SU-DHL-6 (cell line): ENCODE data around the gene LZIC.
"Not testable (repeated sequence)": the region's sequence is repeated elsewhere in the genome, so short reads cannot be mapped to it uniquely, and the experiment has no call there.

Experiments used
- H2AFZ ChIP-seq: fragments of 200-600 bp; sonication (generic); 2 replicates; pipeline ENCODE4 v1.6.1; 2014; ENCODE audit warnings: low read depth, mild to moderate bottlenecking, moderate library complexity, mixed read lengths, antibody characterized with exemption, low read length; ENCODE audit not compliant: severe bottlenecking
- H3F3A ChIP-seq: fragments of 200-600 bp; shearing (Covaris generic); 2 replicates; pipeline ENCODE4 v1.6.0; 2016; ENCODE audit warnings: antibody characterized with exemption, mild to moderate bottlenecking; ENCODE audit not compliant: insufficient read depth
- H3K27ac ChIP-seq: fragments of 200-600 bp; sonication (generic); 2 replicates; pipeline ENCODE4 v1.5.1; 2016; ENCODE audit warnings: low read depth, mild to moderate bottlenecking, low read length, moderate library complexity, mixed read lengths
- H3K27me3 ChIP-seq: fragments of 200-600 bp; sonication (generic), shearing (Covaris generic); 2 replicates; pipeline ENCODE4 v1.6.0; 2014; ENCODE audit warnings: mild to moderate bottlenecking, low read length
- H3K36me3 ChIP-seq: fragments of 200-600 bp; sonication (generic); 2 replicates; pipeline ENCODE4 v1.6.1; 2014; ENCODE audit warnings: mild to moderate bottlenecking, low read length, mixed read lengths
- H3K4me2 ChIP-seq: fragments of 300-600, 200-600 bp; shearing (Covaris generic), sonication (generic); 2 replicates; pipeline ENCODE4 v1.6.0; 2014; ENCODE audit warnings: low read length, low read depth, mild to moderate bottlenecking; ENCODE audit not compliant: poor library complexity, severe bottlenecking
- H3K4me3 ChIP-seq: fragments of 200-600 bp; sonication (generic); 2 replicates; pipeline ENCODE4 v1.5.1; 2014; ENCODE audit warnings: antibody characterized with exemption, low read length, mild to moderate bottlenecking, mixed read lengths; ENCODE audit not compliant: insufficient read depth, poor library complexity, severe bottlenecking
- H3K79me2 ChIP-seq: fragments of 200-600 bp; sonication (generic); 2 replicates; pipeline ENCODE4 v1.6.1; 2014; ENCODE audit warnings: mild to moderate bottlenecking, low read length, moderate library complexity; ENCODE audit not compliant: insufficient read depth
- H3K9ac ChIP-seq: fragments of 200-600 bp; sonication (generic); 2 replicates; pipeline ENCODE4 v1.7.0; 2014; ENCODE audit warnings: mild to moderate bottlenecking, low read length
- H3K9me2 ChIP-seq: fragments of 200-600 bp; sonication (generic); replicated peaks from 2 replicates; pipeline ENCODE4 v1.6.1; 2014; ENCODE audit warnings: low read length; ENCODE audit not compliant: insufficient read depth
- H3K9me3 ChIP-seq: fragments of 200-600 bp; sonication (generic); 2 replicates; pipeline ENCODE4 v1.6.1; 2014; ENCODE audit warnings: low read length, mixed read lengths; ENCODE audit not compliant: insufficient read depth
- H4K20me1 ChIP-seq: fragments of 200-600 bp; sonication (generic); 2 replicates; pipeline ENCODE4 v1.6.1; 2014; ENCODE audit warnings: low read depth, mild to moderate bottlenecking, antibody characterized with exemption, low read length, moderate library complexity, mixed read lengths
- EZH2phosphoT487 ChIP-seq: fragments of 200-600 bp; sonication (generic), shearing (Covaris generic); conservative IDR thresholded peaks from 2 replicates; pipeline ENCODE4 v1.6.1; 2018; ENCODE audit warnings: mild to moderate bottlenecking, antibody characterized with exemption, low read length, moderate library complexity, mixed read lengths
- TF ChIP-seq, protein P1 (sequence below): fragments of 200-600 bp; sonication (generic); IDR thresholded peaks from one replicate; pipeline ENCODE4 v1.5.1; 2017; ENCODE audit warnings: antibody characterized with exemption, mild to moderate bottlenecking, low read length, moderate library complexity; ENCODE audit not compliant: insufficient read depth, poor library complexity, severe bottlenecking

LZIC gene

DNA sequence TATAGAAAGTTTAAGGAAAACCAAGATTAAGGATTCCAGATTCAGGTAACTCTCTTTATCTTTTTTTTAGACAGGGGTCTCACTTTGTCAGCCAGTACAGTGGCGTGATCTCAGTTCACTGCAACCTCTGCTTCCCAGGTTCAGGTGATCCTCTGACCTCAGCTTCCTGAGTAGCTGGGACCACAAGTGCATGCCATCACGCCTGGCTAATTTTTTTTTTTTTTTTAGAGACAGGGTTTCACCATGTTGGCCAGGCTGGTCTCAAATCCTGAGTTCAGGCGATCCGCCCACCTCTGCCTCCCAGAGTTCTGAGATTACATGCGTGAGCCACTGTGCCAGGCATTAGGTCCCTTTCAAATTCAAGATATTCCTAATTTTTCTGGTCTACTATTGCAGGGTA is 15.9 kb downstream of the LZIC start:
- H3K27me3 ChIP-seq: no peaks in the 10 kb centered on the region
- H3K9ac ChIP-seq: no peak overlapping the region
- H2AFZ ChIP-seq: no peak overlapping the region
- no peaks in the 10 kb centered on the region for H3K79me2 ChIP-seq
- H3F3A ChIP-seq: no peaks in the 10 kb centered on the region; the same call in 1 of the 2 replicates
- H3K36me3 ChIP-seq: 0 out of 2 replicates have a peak, but pooled peaks cover 3% of the 10 kb centered on the region
- H3K4me3 ChIP-seq: no peak overlapping the region
- no peaks in the 10 kb centered on the region for H3K9me3 ChIP-seq
- H3K4me2 ChIP-seq: no peak overlapping the region
- TF ChIP-seq, protein P1, sequence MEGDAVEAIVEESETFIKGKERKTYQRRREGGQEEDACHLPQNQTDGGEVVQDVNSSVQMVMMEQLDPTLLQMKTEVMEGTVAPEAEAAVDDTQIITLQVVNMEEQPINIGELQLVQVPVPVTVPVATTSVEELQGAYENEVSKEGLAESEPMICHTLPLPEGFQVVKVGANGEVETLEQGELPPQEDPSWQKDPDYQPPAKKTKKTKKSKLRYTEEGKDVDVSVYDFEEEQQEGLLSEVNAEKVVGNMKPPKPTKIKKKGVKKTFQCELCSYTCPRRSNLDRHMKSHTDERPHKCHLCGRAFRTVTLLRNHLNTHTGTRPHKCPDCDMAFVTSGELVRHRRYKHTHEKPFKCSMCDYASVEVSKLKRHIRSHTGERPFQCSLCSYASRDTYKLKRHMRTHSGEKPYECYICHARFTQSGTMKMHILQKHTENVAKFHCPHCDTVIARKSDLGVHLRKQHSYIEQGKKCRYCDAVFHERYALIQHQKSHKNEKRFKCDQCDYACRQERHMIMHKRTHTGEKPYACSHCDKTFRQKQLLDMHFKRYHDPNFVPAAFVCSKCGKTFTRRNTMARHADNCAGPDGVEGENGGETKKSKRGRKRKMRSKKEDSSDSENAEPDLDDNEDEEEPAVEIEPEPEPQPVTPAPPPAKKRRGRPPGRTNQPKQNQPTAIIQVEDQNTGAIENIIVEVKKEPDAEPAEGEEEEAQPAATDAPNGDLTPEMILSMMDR: no peak
- TF ChIP-seq EZH2phosphoT487: no peak
- no peaks in the 10 kb centered on the region for H3K9me2 ChIP-seq
- H4K20me1 ChIP-seq: no peaks in the 10 kb centered on the region
- no peak overlapping the region for H3K27ac ChIP-seq

DNA sequence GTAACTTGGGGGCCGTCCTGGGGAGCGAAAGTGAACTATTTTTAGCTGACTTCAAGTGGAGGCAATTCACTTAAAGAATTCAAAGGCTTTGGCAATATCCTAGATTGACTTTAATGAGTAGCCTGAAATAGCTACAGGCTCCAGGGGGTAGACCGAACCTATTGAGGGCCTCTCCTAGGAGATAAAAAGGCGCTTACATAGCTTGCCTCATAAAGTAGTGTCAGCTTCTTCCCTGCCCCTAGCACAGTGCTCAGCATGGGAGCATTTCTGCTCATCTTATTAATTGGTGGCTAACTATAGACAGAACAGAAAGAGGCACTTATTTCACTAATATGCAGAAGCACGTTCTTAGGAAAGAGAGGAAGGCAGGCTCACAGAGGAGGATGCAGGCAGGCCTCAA is 20.8 kb downstream of the LZIC start:
- Histone ChIP-seq H3K27me3 (no peaks in the 10 kb centered on the region), H3K79me2 (no peaks in the 10 kb centered on the region), H3K9me2 (no peaks in the 10 kb centered on the region), H3K9ac (no peak overlapping the region), H3K36me3 (no peaks in the 10 kb centered on the region), H3K9me3 (no peaks in the 10 kb centered on the region), H4K20me1 (no peaks in the 10 kb centered on the region), H3F3A (no peaks in the 10 kb centered on the region; the same call in 1 of the 2 replicates), H3K4me3 (no peak overlapping the region), H3K4me2 (no peak overlapping the region), H2AFZ (no peak overlapping the region), H3K27ac (no peak overlapping the region)
- TF ChIP-seq EZH2phosphoT487: no peak
- TF ChIP-seq, protein P1: no peak

DNA sequence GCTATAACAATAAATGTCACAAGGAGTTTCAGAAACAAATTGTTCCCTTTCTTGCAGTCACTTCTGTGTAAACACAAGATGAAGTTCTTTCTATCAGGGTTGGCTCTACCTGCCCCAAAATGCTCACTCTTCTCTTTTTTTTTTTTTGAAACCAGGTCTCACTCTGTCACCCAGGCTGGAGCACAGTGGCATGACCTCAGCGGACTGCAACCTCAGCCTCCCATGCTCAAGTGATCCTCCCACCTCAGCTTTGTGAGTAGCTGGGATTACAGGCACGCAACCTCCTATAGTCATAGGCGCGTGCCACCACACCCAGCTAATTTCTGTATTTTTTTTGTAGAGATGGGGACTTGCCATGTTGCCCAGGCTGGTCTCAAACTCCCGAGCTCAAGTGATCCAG is 22.6 kb downstream of the LZIC start:
- Histone ChIP-seq H3K79me2 (no peaks in the 10 kb centered on the region), H3F3A (no peaks in the 10 kb centered on the region), H3K9ac (no peak overlapping the region), H3K9me2 (no peaks in the 10 kb centered on the region), H2AFZ (no peak overlapping the region), H3K9me3 (no peaks in the 10 kb centered on the region), H4K20me1 (no peaks in the 10 kb centered on the region), H3K36me3 (no peaks in the 10 kb centered on the region), H3K27me3 (no peaks in the 10 kb centered on the region), H3K4me3 (no peak overlapping the region), H3K27ac (no peak overlapping the region), H3K4me2 (no peak overlapping the region)
- TF ChIP-seq, protein P1: no peak
- TF ChIP-seq EZH2phosphoT487: no peak

DNA sequence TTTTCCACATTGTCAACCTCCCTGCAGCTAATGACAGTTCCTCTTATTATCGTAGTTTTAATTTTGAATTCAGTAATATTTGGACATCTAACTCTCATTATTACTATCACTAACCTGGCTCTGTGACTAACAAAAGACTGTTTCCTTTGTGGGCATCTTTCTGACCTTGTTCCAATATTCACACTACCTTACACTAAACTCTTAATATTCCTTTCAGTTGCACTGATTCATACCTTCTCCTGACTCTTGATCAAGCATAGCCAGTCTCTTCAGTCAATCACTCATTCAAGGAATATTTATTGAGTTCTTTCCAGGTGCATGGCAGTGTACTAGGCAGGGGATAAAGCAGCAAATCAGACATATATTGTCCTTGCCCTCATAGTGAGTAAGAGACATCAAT is 25.3 kb downstream of the LZIC start:
- TF ChIP-seq, protein P1: no peak
- TF ChIP-seq EZH2phosphoT487: no peak
- Histone ChIP-seq H2AFZ (no peak overlapping the region), H3K9me3 (no peaks in the 10 kb centered on the region), H3K27me3 (no peaks in the 10 kb centered on the region), H4K20me1 (no peaks in the 10 kb centered on the region), H3K4me2 (no peak overlapping the region), H3K36me3 (no peaks in the 10 kb centered on the region), H3K79me2 (no peaks in the 10 kb centered on the region), H3K27ac (no peak overlapping the region), H3F3A (no peaks in the 10 kb centered on the region), H3K9ac (no peak overlapping the region), H3K4me3 (no peak overlapping the region), H3K9me2 (no peaks in the 10 kb centered on the region)

DNA sequence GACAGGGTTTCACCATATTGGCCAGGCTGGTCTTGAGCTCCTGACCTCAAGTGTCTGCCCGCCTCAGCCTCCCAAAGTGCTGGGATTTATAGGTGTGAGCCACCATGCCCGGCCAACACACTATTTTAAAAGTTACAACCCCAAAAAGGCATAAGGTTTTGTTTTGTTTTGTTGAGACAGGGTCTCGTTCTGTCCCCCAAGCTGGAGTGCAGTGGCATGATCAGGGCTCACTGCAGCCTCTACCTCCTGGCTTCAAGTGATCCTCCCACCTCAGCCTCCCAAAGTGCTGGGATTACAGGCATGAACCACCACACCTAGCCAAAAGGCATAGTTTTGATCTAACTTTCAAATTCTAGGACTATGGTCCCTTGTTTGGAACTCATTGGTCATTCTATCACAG is 25.7 kb downstream of the LZIC start:
- not testable (repeated sequence) for H3K27me3 ChIP-seq, H3K27ac ChIP-seq, H3K4me2 ChIP-seq, H4K20me1 ChIP-seq, H3K9me3 ChIP-seq, H2AFZ ChIP-seq, H3K9ac ChIP-seq, H3K79me2 ChIP-seq, H3F3A ChIP-seq, H3K4me3 ChIP-seq, H3K36me3 ChIP-seq, H3K9me2 ChIP-seq
